GM12801 (cell line): ENCODE data around the gene GABRB1.

Experiments
- TF ChIP-seq, protein P1 (sequence below): IDR thresholded peaks from one replicate; pipeline ENCODE4 v1.5.1; 2011; ENCODE audit warnings: control low read depth; ENCODE audit not compliant: insufficient read length; ENCODE audit errors: extremely low read depth

The GABRB1 gene

DNA sequence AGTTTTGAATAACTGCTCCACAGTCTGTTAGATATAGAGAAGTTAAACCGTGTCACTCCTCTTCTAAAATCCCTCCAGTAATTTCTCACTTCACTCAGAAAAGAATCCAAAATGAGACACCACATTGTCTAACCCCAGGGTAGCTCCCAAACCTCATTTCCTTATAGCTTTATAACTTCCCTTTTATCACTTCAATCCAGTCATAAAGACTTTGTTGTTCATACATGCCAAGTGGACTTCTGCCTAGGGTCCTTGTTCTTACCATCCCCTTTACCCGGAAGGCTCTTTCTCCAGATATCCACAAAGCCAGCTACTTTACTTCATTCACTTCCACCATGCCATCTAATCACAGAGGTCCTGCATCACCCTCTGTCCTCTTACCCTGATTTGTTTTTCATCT lies 156.2 kb downstream of the GABRB1 start:
- TF ChIP-seq, protein P1, sequence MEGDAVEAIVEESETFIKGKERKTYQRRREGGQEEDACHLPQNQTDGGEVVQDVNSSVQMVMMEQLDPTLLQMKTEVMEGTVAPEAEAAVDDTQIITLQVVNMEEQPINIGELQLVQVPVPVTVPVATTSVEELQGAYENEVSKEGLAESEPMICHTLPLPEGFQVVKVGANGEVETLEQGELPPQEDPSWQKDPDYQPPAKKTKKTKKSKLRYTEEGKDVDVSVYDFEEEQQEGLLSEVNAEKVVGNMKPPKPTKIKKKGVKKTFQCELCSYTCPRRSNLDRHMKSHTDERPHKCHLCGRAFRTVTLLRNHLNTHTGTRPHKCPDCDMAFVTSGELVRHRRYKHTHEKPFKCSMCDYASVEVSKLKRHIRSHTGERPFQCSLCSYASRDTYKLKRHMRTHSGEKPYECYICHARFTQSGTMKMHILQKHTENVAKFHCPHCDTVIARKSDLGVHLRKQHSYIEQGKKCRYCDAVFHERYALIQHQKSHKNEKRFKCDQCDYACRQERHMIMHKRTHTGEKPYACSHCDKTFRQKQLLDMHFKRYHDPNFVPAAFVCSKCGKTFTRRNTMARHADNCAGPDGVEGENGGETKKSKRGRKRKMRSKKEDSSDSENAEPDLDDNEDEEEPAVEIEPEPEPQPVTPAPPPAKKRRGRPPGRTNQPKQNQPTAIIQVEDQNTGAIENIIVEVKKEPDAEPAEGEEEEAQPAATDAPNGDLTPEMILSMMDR: no peak

DNA sequence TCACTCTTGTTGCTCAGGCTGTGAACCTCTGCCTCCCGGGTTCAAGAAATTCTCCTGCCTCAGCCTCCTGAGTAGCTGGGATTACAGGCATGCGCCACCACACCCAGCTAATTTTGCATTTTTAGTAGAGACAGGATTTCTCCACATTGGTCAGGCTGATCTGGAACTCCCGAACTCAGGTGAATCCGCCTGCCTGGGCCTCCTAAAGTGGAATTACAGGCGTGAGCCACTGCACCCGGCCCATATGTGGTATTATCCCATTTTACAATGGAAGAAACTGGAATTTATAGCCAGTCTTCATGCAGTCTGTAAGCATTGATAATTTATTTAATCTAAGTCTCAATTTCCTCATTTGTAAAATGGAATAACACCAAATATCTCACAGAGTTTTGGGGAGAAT lies 161.8 kb downstream of the GABRB1 start:
- TF ChIP-seq, protein P1: no peak

DNA sequence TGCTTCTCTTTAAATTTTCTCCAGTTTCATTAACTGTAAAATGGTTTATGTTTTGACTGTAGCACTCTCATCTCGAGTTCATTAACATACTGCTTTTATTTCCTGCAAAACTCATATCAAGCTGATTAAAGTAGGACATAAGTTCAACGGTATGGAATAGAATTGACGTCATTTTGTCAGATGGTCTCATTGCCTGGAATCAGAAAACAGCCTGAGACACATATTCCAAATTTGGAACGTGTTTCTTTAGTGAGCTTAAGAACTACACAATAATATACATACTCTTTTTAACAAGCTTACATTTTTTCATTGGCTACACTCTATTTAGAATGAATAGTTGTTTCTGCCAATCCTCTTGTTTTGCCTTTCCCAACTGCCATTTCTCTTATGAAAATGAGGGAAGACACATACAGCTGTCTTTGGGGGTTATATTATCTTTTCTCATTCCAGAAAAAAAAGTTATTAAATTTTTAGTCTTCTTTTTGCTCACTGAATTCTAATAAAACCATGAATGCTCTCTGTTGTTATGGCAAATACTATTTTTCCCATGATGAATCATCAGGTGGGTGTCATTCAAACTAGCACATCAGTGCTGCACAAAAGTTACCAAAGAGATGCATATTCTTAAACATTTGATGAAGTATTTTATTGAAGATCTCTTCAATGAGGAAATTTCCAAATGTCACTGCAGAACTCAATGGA lies 162.8 kb downstream of the GABRB1 start:
- TF ChIP-seq, protein P1: no peak

DNA sequence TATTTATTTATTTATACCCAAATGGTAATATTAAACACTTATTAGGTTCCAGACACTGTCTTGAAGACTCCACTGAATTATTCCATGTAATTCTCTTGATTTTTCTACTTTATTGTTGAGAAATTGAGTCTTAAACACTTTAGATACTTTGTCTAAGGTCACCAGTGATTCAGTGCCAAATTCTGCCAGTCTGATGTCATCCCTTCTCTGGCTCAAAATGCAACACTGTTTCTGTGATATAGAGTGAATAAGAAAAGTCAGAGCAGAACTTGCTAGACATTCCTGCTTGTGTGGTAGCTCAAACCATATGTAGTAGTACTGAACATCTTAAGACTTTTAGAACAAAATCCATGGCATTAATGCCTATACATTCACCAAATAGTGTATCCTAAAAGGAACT lies 164.3 kb downstream of the GABRB1 start:
- TF ChIP-seq, protein P1: no peak

GRCh38 chr4:47198791-47199190 lies 167.4 kb downstream of the GABRB1 start:
- TF ChIP-seq, protein P1: no peak

DNA sequence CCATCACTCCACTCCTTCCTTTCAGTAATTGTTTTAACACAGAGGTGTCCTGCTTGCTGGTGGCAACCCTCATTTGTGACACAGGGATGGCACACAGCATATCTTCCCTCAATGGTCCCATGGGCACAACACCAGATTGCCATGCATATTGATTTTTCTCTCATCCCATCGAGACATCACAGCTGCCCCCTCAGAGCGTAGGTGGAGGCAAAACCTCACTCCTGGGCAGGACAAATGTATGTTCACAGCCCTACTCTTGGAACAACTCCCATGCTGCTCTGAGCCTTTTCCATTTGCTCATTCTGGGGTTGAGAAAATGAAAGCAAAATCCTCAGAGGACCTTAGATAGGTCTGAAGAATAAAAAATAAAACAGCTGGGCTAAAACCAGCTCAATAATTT lies 172.2 kb downstream of the GABRB1 start:
- TF ChIP-seq, protein P1: no peak

- TF ChIP-seq, protein P1: no peak
Measured at GRCh38 chr4:47207555-47207954, 176.2 kb downstream of the GABRB1 start.
